Hippocampal formation (tissue), 2 donors: ENCODE measurements around the gene SMOC2.

ENCODE experiments used
- DNase-seq, 2 donors: peaks; one replicate each; lab custom pipeline; 2025; lab: John Stamatoyannopoulos, UW

SMOC2 gene

GRCh38 chr6:168415098-168415992, 25.6 kb upstream of the SMOC2 start:
- DNase-seq = no peak

GRCh38 chr6:168415993-168416530, 24.9 kb upstream of the SMOC2 start:
- no peak for DNase-seq

- DNase-seq = no peak
Measured at GRCh38 chr6:168416531-168416930, 24.5 kb upstream of the SMOC2 start.

GRCh38 chr6:168417191-168417590, 23.8 kb upstream of the SMOC2 start:
- no peak for DNase-seq

GRCh38 chr6:168417679-168418557, 23.1 kb upstream of the SMOC2 start:
- no peak for DNase-seq

- DNase-seq = no peak
Measured at GRCh38 chr6:168418711-168419121, 22.3 kb upstream of the SMOC2 start.

GRCh38 chr6:168419569-168419968, 21.4 kb upstream of the SMOC2 start:
- DNase-seq = no peak

GRCh38 chr6:168420084-168420483, 20.9 kb upstream of the SMOC2 start:
- no peak for DNase-seq

- DNase-seq = no peak
Measured at GRCh38 chr6:168420706-168421105, 20.3 kb upstream of the SMOC2 start.

- no peak for DNase-seq
Measured at GRCh38 chr6:168427184-168427583, 13.8 kb upstream of the SMOC2 start.

GRCh38 chr6:168428052-168428826, 12.7 kb upstream of the SMOC2 start:
- DNase-seq = no peak

- DNase-seq = no peak
Measured at GRCh38 chr6:168428863-168429262, 12.1 kb upstream of the SMOC2 start.

GRCh38 chr6:168432196-168432595, 8.8 kb upstream of the SMOC2 start:
- no peak for DNase-seq

GRCh38 chr6:168433898-168434297, 7.1 kb upstream of the SMOC2 start:
- DNase-seq = no peak

GRCh38 chr6:168434505-168434904, 6.5 kb upstream of the SMOC2 start:
- DNase-seq = no peak

GRCh38 chr6:168437751-168438150, 3.2 kb upstream of the SMOC2 start:
- DNase-seq = no peak

- no peak for DNase-seq
Measured at GRCh38 chr6:168438783-168439520, 2.0 kb upstream of the SMOC2 start.

GRCh38 chr6:168439794-168440450, 1.1 kb upstream of the SMOC2 start:
- no peak for DNase-seq

GRCh38 chr6:168441434-168442391, 729 bp downstream of the SMOC2 start:
- DNase-seq = no peak
